Measurements from ENCODE around the gene ITPRID2. TPM values are rescaled to one million over a fixed set of nuclear protein-coding genes. Genes with fewer than 3 reads are reported as not detected.

Gene ITPRID2
- total and polyA plus RNA-seq, 2 donors (not counting 1 experiment from before 2014, with no cell fraction given) = 8.9 to 47.6 TPM

DNA sequence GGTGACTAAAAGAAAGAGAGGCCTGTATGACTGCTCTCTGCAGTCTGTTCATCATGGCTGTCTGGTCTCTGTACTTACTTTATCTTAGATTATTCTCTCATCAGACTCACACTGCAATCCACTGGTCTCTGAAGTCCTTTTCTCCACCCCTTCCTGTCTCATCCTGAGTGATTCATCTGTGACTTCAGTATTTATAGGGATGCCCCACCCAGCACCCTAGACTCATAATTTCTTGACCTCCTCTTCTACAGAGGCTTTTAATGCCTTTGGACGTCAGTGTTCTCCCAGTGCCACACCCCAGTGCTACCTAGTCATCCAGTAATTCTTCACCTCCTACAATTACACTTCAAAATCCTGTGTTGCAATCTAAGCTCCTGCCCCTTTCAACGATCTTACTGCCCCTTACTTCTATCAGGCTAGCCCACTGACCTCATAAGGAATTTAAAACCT lies 14.9 kb upstream of the ITPRID2 start:
- H3K9ac ChIP-seq (ENCODE audit: low read length) = no peak overlapping the region
- H2AFZ ChIP-seq (ENCODE audit: insufficient read depth, low read depth, low read length, poor library complexity, severe bottlenecking) = no peak overlapping the region
- intact Hi-C loops (cut with micrococcal nuclease) = no loop called here
- ChIA-PET POLR2A (no interaction called here), CTCF (interaction anchor here (1.0 kb wide), 2 partner anchors 26 to 134 kb away, joined by 3 read pairs; no protein-coding TSS in a partner anchor)
- H3K4me3 Mint-ChIP-seq = no peak overlapping the region
- no peaks in the 10 kb centered on the region for H3K4me1 Mint-ChIP-seq
- no peaks in the 10 kb centered on the region for H3K9me3 ChIP-seq (ENCODE audit: control extremely low read depth in 1 of 3, control insufficient read depth in 2 of 3, insufficient read depth in 1 of 3, low read length in 2 of 3)
- no peak overlapping the region for H3K4me3 ChIP-seq (ENCODE audit: control extremely low read depth in 1 of 5, extremely low read depth in 1 of 5, insufficient read depth in 1 of 5, low read depth in 2 of 5, low read length in 4 of 5)
- no peak overlapping the region for H3K27ac ChIP-seq (ENCODE audit: low read length in 2 of 2)
- H3K9me3 Mint-ChIP-seq (ENCODE audit: insufficient read depth) = no peaks in the 10 kb centered on the region
- H3K27me3 ChIP-seq (replicated peaks in 1 of 4; ENCODE audit: control extremely low read depth in 1 of 4, control insufficient read depth in 3 of 4, insufficient read depth in 4 of 4, low read length in 3 of 4) = no peaks in the 10 kb centered on the region
- no peak overlapping the region for H3K4me2 ChIP-seq (replicated peaks; ENCODE audit: low read depth, low read length, poor library complexity, severe bottlenecking)
- no peaks in the 10 kb centered on the region for H4K20me1 ChIP-seq (ENCODE audit: control insufficient read depth, insufficient read depth, low read length, poor library complexity, severe bottlenecking)
- TF ChIP-seq, protein P1, sequence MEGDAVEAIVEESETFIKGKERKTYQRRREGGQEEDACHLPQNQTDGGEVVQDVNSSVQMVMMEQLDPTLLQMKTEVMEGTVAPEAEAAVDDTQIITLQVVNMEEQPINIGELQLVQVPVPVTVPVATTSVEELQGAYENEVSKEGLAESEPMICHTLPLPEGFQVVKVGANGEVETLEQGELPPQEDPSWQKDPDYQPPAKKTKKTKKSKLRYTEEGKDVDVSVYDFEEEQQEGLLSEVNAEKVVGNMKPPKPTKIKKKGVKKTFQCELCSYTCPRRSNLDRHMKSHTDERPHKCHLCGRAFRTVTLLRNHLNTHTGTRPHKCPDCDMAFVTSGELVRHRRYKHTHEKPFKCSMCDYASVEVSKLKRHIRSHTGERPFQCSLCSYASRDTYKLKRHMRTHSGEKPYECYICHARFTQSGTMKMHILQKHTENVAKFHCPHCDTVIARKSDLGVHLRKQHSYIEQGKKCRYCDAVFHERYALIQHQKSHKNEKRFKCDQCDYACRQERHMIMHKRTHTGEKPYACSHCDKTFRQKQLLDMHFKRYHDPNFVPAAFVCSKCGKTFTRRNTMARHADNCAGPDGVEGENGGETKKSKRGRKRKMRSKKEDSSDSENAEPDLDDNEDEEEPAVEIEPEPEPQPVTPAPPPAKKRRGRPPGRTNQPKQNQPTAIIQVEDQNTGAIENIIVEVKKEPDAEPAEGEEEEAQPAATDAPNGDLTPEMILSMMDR (IDR thresholded peaks at IDR 0.05) = no peak
- TF ChIP-seq EZH2 (IDR thresholded peaks at IDR 0.05; ENCODE audit: borderline replicate concordance, insufficient read depth, low read depth, low read length, poor library complexity, severe bottlenecking) = no peak
- no peaks in the 10 kb centered on the region for H3K79me2 ChIP-seq (ENCODE audit: control insufficient read depth, insufficient read depth, low read length)
- H3K27ac Mint-ChIP-seq = no peak overlapping the region
- H3K4me1 ChIP-seq (ENCODE audit: control insufficient read depth in 2 of 2, insufficient read depth in 2 of 2, low read length in 2 of 2) = no peaks in the 10 kb centered on the region
- peaks cover 4% of the 10 kb centered on the region for H3K27me3 Mint-ChIP-seq
- DNase-seq (no peak), ATAC-seq (ENCODE audit: low read depth) (no peak)
- 81% methylated on average over 2 of the region's 2 CpGs for WGBS (ENCODE audit: insufficient coverage)
- H3K36me3 ChIP-seq (replicated peaks in 1 of 2; ENCODE audit: control extremely low read depth in 1 of 2, control insufficient read depth in 1 of 2, extremely low read depth in 1 of 2, insufficient read depth in 2 of 2, low read length in 1 of 2) = no peaks in the 10 kb centered on the region

DNA sequence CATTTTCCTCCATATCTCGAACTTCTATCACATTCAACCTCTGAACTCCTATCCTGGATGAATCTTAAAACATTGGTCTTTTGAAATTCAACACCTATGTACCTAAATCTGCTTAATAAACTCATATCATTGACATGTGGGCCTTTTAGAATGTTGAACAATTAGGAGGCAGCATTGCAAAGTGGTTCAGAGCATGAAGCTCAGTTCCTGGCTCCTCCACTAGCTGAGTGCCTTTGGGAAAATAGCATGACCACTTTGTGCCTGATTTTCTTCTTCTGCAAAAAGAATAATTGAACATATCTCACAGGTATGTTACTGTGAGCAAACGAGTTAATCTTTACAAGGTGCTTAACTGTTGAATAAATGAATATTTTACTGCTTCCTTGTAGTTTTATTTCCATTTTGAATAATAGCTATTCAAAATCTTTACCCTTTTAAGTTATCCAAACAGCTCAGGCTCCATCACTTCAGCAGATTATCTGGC lies 14.3 kb upstream of the ITPRID2 start:
- no peak overlapping the region for H3K4me3 ChIP-seq (ENCODE audit: control extremely low read depth in 1 of 5, extremely low read depth in 1 of 5, insufficient read depth in 1 of 5, low read depth in 2 of 5, low read length in 4 of 5)
- H3K4me1 Mint-ChIP-seq = no peaks in the 10 kb centered on the region
- DNase-seq (no peak), ATAC-seq (ENCODE audit: low read depth) (no peak)
- H3K4me2 ChIP-seq (replicated peaks; ENCODE audit: low read depth, low read length, poor library complexity, severe bottlenecking) = no peak overlapping the region
- no peaks in the 10 kb centered on the region for H3K9me3 Mint-ChIP-seq (ENCODE audit: insufficient read depth)
- 100% methylated on average over 1 of the region's 2 CpGs for WGBS (ENCODE audit: insufficient coverage)
- ChIA-PET POLR2A (no interaction called here), CTCF (interaction anchor here (1.0 kb wide), 2 partner anchors 25 to 134 kb away, joined by 3 read pairs; no protein-coding TSS in a partner anchor)
- H2AFZ ChIP-seq (ENCODE audit: insufficient read depth, low read depth, low read length, poor library complexity, severe bottlenecking) = no peak overlapping the region
- H3K27me3 ChIP-seq (replicated peaks in 1 of 4; ENCODE audit: control extremely low read depth in 1 of 4, control insufficient read depth in 3 of 4, insufficient read depth in 4 of 4, low read length in 3 of 4) = no peaks in the 10 kb centered on the region
- no peaks in the 10 kb centered on the region for H3K4me1 ChIP-seq (ENCODE audit: control insufficient read depth in 2 of 2, insufficient read depth in 2 of 2, low read length in 2 of 2)
- no peak overlapping the region for H3K9ac ChIP-seq (ENCODE audit: low read length)
- no peak overlapping the region for H3K4me3 Mint-ChIP-seq
- H3K27ac ChIP-seq (ENCODE audit: low read length in 2 of 2) = no peak overlapping the region
- no peaks in the 10 kb centered on the region for H3K9me3 ChIP-seq (ENCODE audit: control extremely low read depth in 1 of 3, control insufficient read depth in 2 of 3, insufficient read depth in 1 of 3, low read length in 2 of 3)
- H3K36me3 ChIP-seq (replicated peaks in 1 of 2; ENCODE audit: control extremely low read depth in 1 of 2, control insufficient read depth in 1 of 2, extremely low read depth in 1 of 2, insufficient read depth in 2 of 2, low read length in 1 of 2) = no peaks in the 10 kb centered on the region
- H4K20me1 ChIP-seq (ENCODE audit: control insufficient read depth, insufficient read depth, low read length, poor library complexity, severe bottlenecking) = no peaks in the 10 kb centered on the region
- H3K79me2 ChIP-seq (ENCODE audit: control insufficient read depth, insufficient read depth, low read length) = no peaks in the 10 kb centered on the region
- peaks cover 7% of the 10 kb centered on the region for H3K27me3 Mint-ChIP-seq
- TF ChIP-seq, protein P1 (IDR thresholded peaks at IDR 0.05) = no peak
- TF ChIP-seq EZH2 (IDR thresholded peaks at IDR 0.05; ENCODE audit: borderline replicate concordance, insufficient read depth, low read depth, low read length, poor library complexity, severe bottlenecking) = no peak
- intact Hi-C loops (cut with micrococcal nuclease) = no loop called here
- no peak overlapping the region for H3K27ac Mint-ChIP-seq
